ENCODE data around the gene IFITM1.
A peak's percentile ranks its signal among the peaks of the same experiment; 100 is the strongest.
"Not testable (repeated sequence)": the region's sequence is repeated elsewhere in the genome, so short reads cannot be mapped to it uniquely, and the experiment has no call there.

Gene IFITM1

GRCh38 chr11:284105-285020 is 29.5 kb upstream of the IFITM1 start:
- H3K36me3 ChIP-seq (ENCODE audit: insufficient read depth, low read length) = no peaks in the 10 kb centered on the region
- H3K9me3 ChIP-seq (ENCODE audit: insufficient read depth, low read length, severe bottlenecking) = no peaks in the 10 kb centered on the region
- no peak overlapping the region for H3K4me3 ChIP-seq (ENCODE audit: low read depth in 1 of 2, low read length in 2 of 2)
- H3K27me3 ChIP-seq (ENCODE audit: insufficient read depth, low read length, poor library complexity) = peaks cover 9% of the 10 kb centered on the region
- ATAC-seq (ENCODE audit: insufficient read depth, low read depth) (no peak), DNase-seq (no peak)
- peaks cover 5% of the 10 kb centered on the region; the same call in 1 of the 2 replicates for H3K79me2 ChIP-seq (ENCODE audit: insufficient read depth, low read length)
- H3K27ac ChIP-seq (ENCODE audit: low read length) = no peak overlapping the region
- no peak for TF ChIP-seq CTCF (IDR thresholded peaks at IDR 0.05; ENCODE audit: borderline replicate concordance, extremely low read depth, low read length, poor library complexity, severe bottlenecking)
- TF ChIP-seq EZH2 (IDR thresholded peaks at IDR 0.05; ENCODE audit: borderline replicate concordance, low read depth, low read length, severe bottlenecking) = no peak
- H3K4me2 ChIP-seq (ENCODE audit: insufficient read depth, low read length) = no peak overlapping the region
- no peaks in the 10 kb centered on the region for H4K20me1 ChIP-seq (ENCODE audit: insufficient read depth, low read length)
- H3K4me1 ChIP-seq (ENCODE audit: insufficient read depth, low read length) = peaks cover 18% of the 10 kb centered on the region
- H2AFZ ChIP-seq (ENCODE audit: low read depth, low read length) = no peak overlapping the region
- no peak overlapping the region for H3K9ac ChIP-seq (ENCODE audit: low read depth, low read length)

- H3K9ac ChIP-seq (ENCODE audit: low read depth, low read length) = no peak overlapping the region
- no peak overlapping the region for H3K27ac ChIP-seq (ENCODE audit: low read length)
- no peak for TF ChIP-seq EZH2 (IDR thresholded peaks at IDR 0.05; ENCODE audit: borderline replicate concordance, low read depth, low read length, severe bottlenecking)
- TF ChIP-seq CTCF (IDR thresholded peaks at IDR 0.05; ENCODE audit: borderline replicate concordance, extremely low read depth, low read length, poor library complexity, severe bottlenecking) = no peak
- no peak overlapping the region for H3K4me3 ChIP-seq (ENCODE audit: low read depth in 1 of 2, low read length in 2 of 2)
- peaks cover 9% of the 10 kb centered on the region for H3K27me3 ChIP-seq (ENCODE audit: insufficient read depth, low read length, poor library complexity)
- peaks cover 5% of the 10 kb centered on the region; the same call in 1 of the 2 replicates for H3K79me2 ChIP-seq (ENCODE audit: insufficient read depth, low read length)
- no peaks in the 10 kb centered on the region for H3K36me3 ChIP-seq (ENCODE audit: insufficient read depth, low read length)
- no peak for ATAC-seq (ENCODE audit: insufficient read depth, low read depth)
- H3K9me3 ChIP-seq (ENCODE audit: insufficient read depth, low read length, severe bottlenecking) = no peaks in the 10 kb centered on the region
- H4K20me1 ChIP-seq (ENCODE audit: insufficient read depth, low read length) = no peaks in the 10 kb centered on the region
- H2AFZ ChIP-seq (ENCODE audit: low read depth, low read length) = no peak overlapping the region
- no peak overlapping the region for H3K4me2 ChIP-seq (ENCODE audit: insufficient read depth, low read length)
- peaks cover 26% of the 10 kb centered on the region for H3K4me1 ChIP-seq (ENCODE audit: insufficient read depth, low read length)
- DNase-seq = no peak
These were observed 28.6 kb upstream of the IFITM1 start for GRCh38 chr11:285021-285893.

GRCh38 chr11:285894-286220 is 28.0 kb upstream of the IFITM1 start:
- Histone ChIP-seq H3K27me3 (ENCODE audit: insufficient read depth, low read length, poor library complexity) (peaks cover 9% of the 10 kb centered on the region), H3K9ac (ENCODE audit: low read depth, low read length) (no peak overlapping the region), H3K27ac (ENCODE audit: low read length) (no peak overlapping the region), H3K4me2 (ENCODE audit: insufficient read depth, low read length) (no peak overlapping the region), H4K20me1 (ENCODE audit: insufficient read depth, low read length) (no peaks in the 10 kb centered on the region), H3K9me3 (ENCODE audit: insufficient read depth, low read length, severe bottlenecking) (no peaks in the 10 kb centered on the region), H3K79me2 (ENCODE audit: insufficient read depth, low read length) (peaks cover 5% of the 10 kb centered on the region; the same call in 1 of the 2 replicates), H3K4me1 (ENCODE audit: insufficient read depth, low read length) (peaks cover 32% of the 10 kb centered on the region), H2AFZ (ENCODE audit: low read depth, low read length) (no peak overlapping the region), H3K36me3 (ENCODE audit: insufficient read depth, low read length) (peaks cover under 1% of the 10 kb centered on the region; the same call in 1 of the 2 replicates), H3K4me3 (ENCODE audit: low read depth in 1 of 2, low read length in 2 of 2) (no peak overlapping the region)
- no peak for ATAC-seq (ENCODE audit: insufficient read depth, low read depth)
- DNase-seq = no peak
- TF ChIP-seq CTCF (IDR thresholded peaks at IDR 0.05; ENCODE audit: borderline replicate concordance, extremely low read depth, low read length, poor library complexity, severe bottlenecking) (no peak), EZH2 (IDR thresholded peaks at IDR 0.05; ENCODE audit: borderline replicate concordance, low read depth, low read length, severe bottlenecking) (no peak)

- ATAC-seq (ENCODE audit: insufficient read depth, low read depth); H4K20me1 ChIP-seq (ENCODE audit: insufficient read depth, low read length); DNase-seq; H3K9me3 ChIP-seq (ENCODE audit: insufficient read depth, low read length, severe bottlenecking); H3K27me3 ChIP-seq (ENCODE audit: insufficient read depth, low read length, poor library complexity); H3K79me2 ChIP-seq (ENCODE audit: insufficient read depth, low read length): not testable (repeated sequence)
- peak overlapping the region; percentile 78; the same call in 1 of the 2 replicates for H2AFZ ChIP-seq (ENCODE audit: low read depth, low read length)
- H3K4me3 ChIP-seq (ENCODE audit: low read depth in 1 of 2, low read length in 2 of 2) = peak overlapping the region in 1 of 2 experiments; percentile 73; a peak in 3 of 4 replicates
- H3K27ac ChIP-seq (ENCODE audit: low read length) = peak overlapping the region; percentile 54
- peaks cover 12% of the 10 kb centered on the region; the same call in 1 of the 2 replicates for H3K36me3 ChIP-seq (ENCODE audit: insufficient read depth, low read length)
- H3K9ac ChIP-seq (ENCODE audit: low read depth, low read length) = peak overlapping the region; percentile 76
- peaks cover 42% of the 10 kb centered on the region for H3K4me1 ChIP-seq (ENCODE audit: insufficient read depth, low read length)
- peak overlapping the region; percentile 86 for H3K4me2 ChIP-seq (ENCODE audit: insufficient read depth, low read length)
These were observed 26.6 kb upstream of the IFITM1 start for GRCh38 chr11:286977-287820.

Measured in DND-41 (cell line).